ENCODE data around the gene CAPN7. TPM values are rescaled to one million over a fixed set of nuclear protein-coding genes. Genes with fewer than 3 reads are reported as not detected.

Gene CAPN7
- total RNA-seq, 3 donors from 2014 or later, result 79.0 to 112 (median 91.4) TPM

- DNase-seq (ENCODE audit: low spot score in 2 of 2), result no peak
- no peaks in the 10 kb centered on the region for H3K4me1 ChIP-seq
- no peaks in the 10 kb centered on the region for H3K9me3 ChIP-seq
- intact Hi-C loops (cut with DNase I; ENCODE audit: low total_unique reads), result no loop called here
- TF ChIP-seq CTCF (IDR thresholded peaks at IDR 0.05) (no peak), POLR2A (IDR thresholded peaks at IDR 0.05) (no peak), POLR2AphosphoS5 (IDR thresholded peaks at IDR 0.05) (no peak)
- H3K4me3 ChIP-seq, result no peak overlapping the region
- H3K36me3 ChIP-seq, result no peaks in the 10 kb centered on the region
- H3K27me3 ChIP-seq, result no peaks in the 10 kb centered on the region
- no peak overlapping the region for H3K27ac ChIP-seq
Measured at GRCh38 chr3:15175605-15176004, 30.4 kb upstream of the CAPN7 start.

GRCh38 chr3:15180042-15180611 lies 25.9 kb upstream of the CAPN7 start:
- no peaks in the 10 kb centered on the region for H3K27me3 ChIP-seq
- no peak overlapping the region for H3K27ac ChIP-seq
- DNase-seq (ENCODE audit: low spot score in 2 of 2), result no peak
- H3K36me3 ChIP-seq, result no peaks in the 10 kb centered on the region
- H3K4me1 ChIP-seq, result no peaks in the 10 kb centered on the region
- TF ChIP-seq CTCF (IDR thresholded peaks at IDR 0.05) (no peak), POLR2A (IDR thresholded peaks at IDR 0.05) (no peak), POLR2AphosphoS5 (IDR thresholded peaks at IDR 0.05) (no peak)
- no peak overlapping the region for H3K4me3 ChIP-seq
- intact Hi-C loops (cut with DNase I; ENCODE audit: low total_unique reads), result no loop called here
- H3K9me3 ChIP-seq, result no peaks in the 10 kb centered on the region

- intact Hi-C loops (cut with DNase I; ENCODE audit: low total_unique reads), result no loop called here
- no peaks in the 10 kb centered on the region for H3K27me3 ChIP-seq
- no peaks in the 10 kb centered on the region for H3K4me1 ChIP-seq
- TF ChIP-seq CTCF (IDR thresholded peaks at IDR 0.05) (no peak), POLR2AphosphoS5 (IDR thresholded peaks at IDR 0.05) (no peak), POLR2A (IDR thresholded peaks at IDR 0.05) (no peak)
- DNase-seq (ENCODE audit: low spot score in 2 of 2), result no peak
- no peak overlapping the region for H3K27ac ChIP-seq
- H3K9me3 ChIP-seq, result no peaks in the 10 kb centered on the region
- no peak overlapping the region for H3K4me3 ChIP-seq
- H3K36me3 ChIP-seq, result no peaks in the 10 kb centered on the region
Measured at GRCh38 chr3:15181511-15181910, 24.5 kb upstream of the CAPN7 start.

- no peak overlapping the region for H3K27ac ChIP-seq
- H3K27me3 ChIP-seq, result no peaks in the 10 kb centered on the region
- no peak overlapping the region for H3K4me3 ChIP-seq
- no peaks in the 10 kb centered on the region for H3K36me3 ChIP-seq
- intact Hi-C loops (cut with DNase I; ENCODE audit: low total_unique reads), result no loop called here
- H3K4me1 ChIP-seq, result no peaks in the 10 kb centered on the region
- TF ChIP-seq POLR2AphosphoS5 (IDR thresholded peaks at IDR 0.05), result no peak
- no peak for TF ChIP-seq CTCF (IDR thresholded peaks at IDR 0.05)
- no peak for TF ChIP-seq POLR2A (IDR thresholded peaks at IDR 0.05)
- DNase-seq (ENCODE audit: low spot score in 2 of 2), result no peak
- no peaks in the 10 kb centered on the region for H3K9me3 ChIP-seq
Measured at GRCh38 chr3:15181963-15182362, 24.1 kb upstream of the CAPN7 start.

- Histone ChIP-seq H3K4me3 (no peak overlapping the region), H3K36me3 (no peaks in the 10 kb centered on the region), H3K27me3 (no peaks in the 10 kb centered on the region), H3K4me1 (no peaks in the 10 kb centered on the region), H3K9me3 (no peaks in the 10 kb centered on the region), H3K27ac (no peak overlapping the region)
- intact Hi-C loops (cut with DNase I; ENCODE audit: low total_unique reads), result no loop called here
- no peak for DNase-seq (ENCODE audit: low spot score in 2 of 2)
- TF ChIP-seq POLR2AphosphoS5 (IDR thresholded peaks at IDR 0.05) (no peak), CTCF (IDR thresholded peaks at IDR 0.05) (no peak), POLR2A (IDR thresholded peaks at IDR 0.05) (no peak)
Measured at GRCh38 chr3:15183011-15183410, 23.0 kb upstream of the CAPN7 start.
